Ishikawa (cell line): ENCODE data around the gene GYS2.

Experiments used
- CEBPB ChIP-seq: IDR thresholded peaks from 2 replicates; pipeline ENCODE4 v1.6.1; 2012
- CREB1 ChIP-seq: IDR thresholded peaks from 2 replicates; pipeline ENCODE4 v1.6.1; 2012; ENCODE audit warnings: low read depth
- EGR1 ChIP-seq: IDR thresholded peaks from 2 replicates; pipeline ENCODE4 v1.6.1; 2012
- EP300 ChIP-seq: IDR thresholded peaks from 2 replicates; pipeline ENCODE4 v1.6.1; 2012; ENCODE audit warnings: borderline replicate concordance
- FOXM1 ChIP-seq: IDR thresholded peaks from 2 replicates; pipeline ENCODE4 v1.6.1; 2012; ENCODE audit warnings: low read depth, borderline replicate concordance
- NFIC ChIP-seq: IDR thresholded peaks from 2 replicates; pipeline ENCODE4 v1.6.1; 2012
- RAD21 ChIP-seq: IDR thresholded peaks from 2 replicates; pipeline ENCODE4 v1.6.1; 2012; ENCODE audit warnings: low read depth
- TAF1 ChIP-seq: IDR thresholded peaks from 2 replicates; pipeline ENCODE4 v1.6.1; 2012; ENCODE audit warnings: low read depth, mild to moderate bottlenecking
- TCF12 ChIP-seq: IDR thresholded peaks from 2 replicates; pipeline ENCODE4 v1.6.1; 2012; ENCODE audit warnings: low read depth
- TEAD4 ChIP-seq: IDR thresholded peaks from 2 replicates; pipeline ENCODE4 v1.6.1; 2012
- YY1 ChIP-seq: IDR thresholded peaks from 2 replicates; pipeline ENCODE4 v1.6.1; 2012; ENCODE audit warnings: low read depth
- ZBTB7A ChIP-seq: IDR thresholded peaks from 2 replicates; pipeline ENCODE4 v1.6.1; 2012; ENCODE audit warnings: low read depth
- TF ChIP-seq, protein P1 (sequence below): IDR thresholded peaks from 2 replicates; pipeline ENCODE4 v1.6.1; 2012
- TF ChIP-seq, protein P2 (sequence below): IDR thresholded peaks from 2 replicates; pipeline ENCODE4 v1.6.1; 2012; ENCODE audit warnings: low read depth, mild to moderate bottlenecking
- TF ChIP-seq, protein P3 (sequence below): IDR thresholded peaks from 2 replicates; pipeline ENCODE4 v1.6.1; 2012

Gene GYS2

DNA sequence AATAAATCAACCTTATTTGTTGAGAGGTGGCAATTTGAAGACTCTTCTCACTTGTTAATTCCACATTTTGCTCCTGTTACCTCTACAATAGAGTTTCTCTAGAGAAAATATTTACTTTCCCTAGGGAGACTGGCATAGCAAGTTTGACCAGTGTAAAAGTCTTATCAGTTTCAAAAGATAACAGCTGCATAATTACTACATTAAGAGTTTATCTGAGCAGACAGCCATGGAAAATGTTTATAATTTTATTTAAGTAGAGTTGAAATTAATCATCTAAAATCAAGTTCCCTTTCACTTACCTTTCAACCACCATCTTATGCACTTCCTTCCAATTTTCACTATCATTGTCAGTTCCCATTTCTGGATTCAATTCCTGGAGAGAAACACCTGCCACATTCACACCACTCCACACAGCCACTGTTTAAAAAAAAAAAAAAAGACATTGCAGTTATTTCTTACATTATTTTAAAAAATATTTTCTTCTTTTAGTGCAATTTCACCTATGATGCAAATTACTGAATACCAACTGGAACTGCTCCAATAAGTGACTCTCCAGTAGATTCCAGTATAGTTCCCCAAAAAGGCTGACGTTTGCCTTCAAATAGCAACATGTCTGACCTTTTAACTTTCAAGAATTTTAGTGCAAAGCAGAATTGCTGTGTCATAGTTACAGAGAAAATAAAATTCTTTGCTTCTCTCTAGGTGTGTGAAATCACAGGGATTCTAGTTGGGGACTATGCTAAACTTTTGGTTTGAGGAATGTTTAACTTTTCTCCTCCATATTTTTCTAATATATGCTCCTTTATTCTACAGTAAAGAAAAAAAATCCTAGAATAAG, 33.6 kb upstream of the GYS2 start:
- TF ChIP-seq CREB1 (no peak), YY1 (no peak), RAD21 (no peak), NFIC (no peak), FOXM1 (no peak), EGR1 (no peak), TAF1 (no peak), TCF12 (no peak), CEBPB (no peak)
- TF ChIP-seq, protein P1, sequence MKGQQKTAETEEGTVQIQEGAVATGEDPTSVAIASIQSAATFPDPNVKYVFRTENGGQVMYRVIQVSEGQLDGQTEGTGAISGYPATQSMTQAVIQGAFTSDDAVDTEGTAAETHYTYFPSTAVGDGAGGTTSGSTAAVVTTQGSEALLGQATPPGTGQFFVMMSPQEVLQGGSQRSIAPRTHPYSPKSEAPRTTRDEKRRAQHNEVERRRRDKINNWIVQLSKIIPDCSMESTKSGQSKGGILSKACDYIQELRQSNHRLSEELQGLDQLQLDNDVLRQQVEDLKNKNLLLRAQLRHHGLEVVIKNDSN = no peak
- TF ChIP-seq, protein P2, sequence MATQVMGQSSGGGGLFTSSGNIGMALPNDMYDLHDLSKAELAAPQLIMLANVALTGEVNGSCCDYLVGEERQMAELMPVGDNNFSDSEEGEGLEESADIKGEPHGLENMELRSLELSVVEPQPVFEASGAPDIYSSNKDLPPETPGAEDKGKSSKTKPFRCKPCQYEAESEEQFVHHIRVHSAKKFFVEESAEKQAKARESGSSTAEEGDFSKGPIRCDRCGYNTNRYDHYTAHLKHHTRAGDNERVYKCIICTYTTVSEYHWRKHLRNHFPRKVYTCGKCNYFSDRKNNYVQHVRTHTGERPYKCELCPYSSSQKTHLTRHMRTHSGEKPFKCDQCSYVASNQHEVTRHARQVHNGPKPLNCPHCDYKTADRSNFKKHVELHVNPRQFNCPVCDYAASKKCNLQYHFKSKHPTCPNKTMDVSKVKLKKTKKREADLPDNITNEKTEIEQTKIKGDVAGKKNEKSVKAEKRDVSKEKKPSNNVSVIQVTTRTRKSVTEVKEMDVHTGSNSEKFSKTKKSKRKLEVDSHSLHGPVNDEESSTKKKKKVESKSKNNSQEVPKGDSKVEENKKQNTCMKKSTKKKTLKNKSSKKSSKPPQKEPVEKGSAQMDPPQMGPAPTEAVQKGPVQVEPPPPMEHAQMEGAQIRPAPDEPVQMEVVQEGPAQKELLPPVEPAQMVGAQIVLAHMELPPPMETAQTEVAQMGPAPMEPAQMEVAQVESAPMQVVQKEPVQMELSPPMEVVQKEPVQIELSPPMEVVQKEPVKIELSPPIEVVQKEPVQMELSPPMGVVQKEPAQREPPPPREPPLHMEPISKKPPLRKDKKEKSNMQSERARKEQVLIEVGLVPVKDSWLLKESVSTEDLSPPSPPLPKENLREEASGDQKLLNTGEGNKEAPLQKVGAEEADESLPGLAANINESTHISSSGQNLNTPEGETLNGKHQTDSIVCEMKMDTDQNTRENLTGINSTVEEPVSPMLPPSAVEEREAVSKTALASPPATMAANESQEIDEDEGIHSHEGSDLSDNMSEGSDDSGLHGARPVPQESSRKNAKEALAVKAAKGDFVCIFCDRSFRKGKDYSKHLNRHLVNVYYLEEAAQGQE = no peak
- TF ChIP-seq, protein P3, sequence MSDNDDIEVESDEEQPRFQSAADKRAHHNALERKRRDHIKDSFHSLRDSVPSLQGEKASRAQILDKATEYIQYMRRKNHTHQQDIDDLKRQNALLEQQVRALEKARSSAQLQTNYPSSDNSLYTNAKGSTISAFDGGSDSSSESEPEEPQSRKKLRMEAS = no peak

DNA sequence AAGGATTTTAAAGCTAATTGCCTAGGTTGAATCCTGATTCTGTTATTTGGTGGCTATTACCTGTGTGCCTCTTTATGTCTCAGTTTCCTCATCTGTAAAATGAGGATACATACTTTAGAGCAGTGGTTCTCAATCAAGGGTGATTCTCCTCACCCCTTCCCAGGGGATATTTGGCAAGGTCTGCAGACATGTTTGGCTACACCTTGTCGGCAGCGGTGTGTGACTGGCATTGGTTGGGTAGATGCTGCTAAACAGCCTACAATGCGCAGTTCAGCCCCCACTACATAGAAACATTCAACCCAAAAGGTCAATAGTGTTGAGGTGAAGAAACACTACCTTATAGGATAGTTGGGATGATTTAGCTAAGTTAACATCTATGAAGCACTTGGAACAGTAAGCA, 29.6 kb upstream of the GYS2 start:
- no peak for TF ChIP-seq CEBPB
- TF ChIP-seq, protein P3 = no peak
- no peak for TF ChIP-seq EP300
- TF ChIP-seq CREB1 = no peak
- no peak for TF ChIP-seq RAD21
- no peak for TF ChIP-seq TAF1
- TF ChIP-seq, protein P2 = no peak
- TF ChIP-seq ZBTB7A = no peak
- TF ChIP-seq FOXM1 = no peak
- no peak for TF ChIP-seq EGR1
- TF ChIP-seq NFIC = no peak
- no peak for TF ChIP-seq TCF12
- TF ChIP-seq, protein P1 = no peak
- TF ChIP-seq TEAD4 = no peak
- TF ChIP-seq YY1 = no peak

DNA sequence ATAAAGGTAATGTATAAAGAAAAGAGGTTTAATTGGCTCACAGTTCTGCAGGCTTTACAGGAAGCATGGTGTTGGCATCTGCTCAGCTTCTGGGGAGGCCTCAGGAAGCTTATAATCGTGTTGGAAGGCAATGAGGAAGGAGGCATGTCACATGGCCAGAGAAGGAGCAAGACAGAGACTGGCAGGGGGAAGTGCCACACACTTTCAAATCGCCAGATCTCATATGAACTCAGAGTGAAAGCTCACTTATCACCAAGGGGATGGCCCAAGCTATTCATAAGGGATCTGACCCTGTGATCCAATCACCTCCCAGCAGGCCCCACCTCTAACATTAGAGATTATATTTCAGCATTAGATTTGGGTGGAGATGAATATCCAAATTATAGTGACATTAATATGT, 26.7 kb upstream of the GYS2 start:
- TF ChIP-seq, protein P1 = 0 out of 2 replicates have a peak, but pooled peaks have one; percentile 26
- TF ChIP-seq TAF1 = no peak

DNA sequence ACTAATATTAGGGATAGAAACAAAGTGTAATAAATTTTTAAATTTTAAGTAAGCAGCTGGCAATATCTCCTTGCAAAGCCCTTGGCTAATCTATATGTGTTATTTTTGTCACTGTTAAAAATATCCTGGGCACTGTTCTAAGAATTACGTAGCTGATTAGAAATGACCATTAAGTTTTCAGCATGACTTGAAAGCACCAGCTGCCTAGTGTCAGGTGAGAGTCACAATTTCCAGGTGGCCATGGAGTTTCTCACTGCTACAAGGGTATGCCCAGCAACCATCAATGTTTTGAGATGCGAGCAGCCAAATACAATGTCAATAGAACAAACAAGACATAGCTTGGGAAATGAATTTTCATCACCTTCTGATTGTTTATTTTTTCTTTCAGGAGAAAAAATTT, 23.3 kb upstream of the GYS2 start:
- TF ChIP-seq TEAD4 (no peak), TAF1 (no peak), CREB1 (no peak), FOXM1 (no peak), ZBTB7A (no peak), EP300 (no peak), YY1 (no peak)
- TF ChIP-seq, protein P2 = no peak
